NCI-H2081 (cell line): ENCODE data around the gene SOWAHC.
A peak's percentile ranks its signal among the peaks of the same experiment; 100 is the strongest.

ENCODE experiments used
- DNase-seq, 2 experiments: peaks; one replicate each; lab custom pipeline; 2025; lab: John Stamatoyannopoulos, UW

SOWAHC gene

DNA sequence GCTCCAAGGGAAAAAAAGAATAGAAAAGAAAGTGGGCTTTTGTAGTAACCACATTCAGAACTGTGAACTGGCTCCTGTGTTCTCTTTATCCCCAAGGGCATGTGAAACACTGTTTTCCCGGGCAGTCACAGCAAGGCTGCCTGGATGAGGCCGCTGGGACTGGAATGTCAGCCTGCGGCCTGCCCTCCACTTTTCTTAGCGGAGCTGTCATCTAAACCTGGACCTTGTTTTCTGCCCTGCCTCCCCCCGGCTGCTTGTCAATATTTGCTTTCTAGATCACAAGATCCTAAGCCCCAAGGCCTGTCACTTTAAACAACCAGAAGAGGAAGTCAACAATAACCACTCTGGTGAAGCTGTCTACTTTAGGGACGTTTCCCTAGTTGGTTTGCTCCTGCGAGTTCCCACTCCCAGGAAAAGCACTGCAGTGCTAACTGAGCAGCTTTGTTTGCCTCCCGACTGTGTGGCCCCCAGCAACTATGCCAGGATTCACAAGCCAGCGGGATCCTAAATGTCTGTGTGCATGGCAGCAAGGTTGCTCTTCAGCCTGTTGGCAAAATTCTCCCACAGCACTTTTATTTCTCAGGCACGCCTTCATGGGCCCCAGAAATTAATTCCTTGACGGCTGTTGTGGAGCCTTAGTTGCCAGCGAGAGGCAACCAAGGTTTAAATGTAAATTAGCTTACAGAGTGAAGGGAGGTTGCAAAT is 30.6 kb downstream of the SOWAHC start:
- DNase-seq, result peak; percentile 30 to 66

DNA sequence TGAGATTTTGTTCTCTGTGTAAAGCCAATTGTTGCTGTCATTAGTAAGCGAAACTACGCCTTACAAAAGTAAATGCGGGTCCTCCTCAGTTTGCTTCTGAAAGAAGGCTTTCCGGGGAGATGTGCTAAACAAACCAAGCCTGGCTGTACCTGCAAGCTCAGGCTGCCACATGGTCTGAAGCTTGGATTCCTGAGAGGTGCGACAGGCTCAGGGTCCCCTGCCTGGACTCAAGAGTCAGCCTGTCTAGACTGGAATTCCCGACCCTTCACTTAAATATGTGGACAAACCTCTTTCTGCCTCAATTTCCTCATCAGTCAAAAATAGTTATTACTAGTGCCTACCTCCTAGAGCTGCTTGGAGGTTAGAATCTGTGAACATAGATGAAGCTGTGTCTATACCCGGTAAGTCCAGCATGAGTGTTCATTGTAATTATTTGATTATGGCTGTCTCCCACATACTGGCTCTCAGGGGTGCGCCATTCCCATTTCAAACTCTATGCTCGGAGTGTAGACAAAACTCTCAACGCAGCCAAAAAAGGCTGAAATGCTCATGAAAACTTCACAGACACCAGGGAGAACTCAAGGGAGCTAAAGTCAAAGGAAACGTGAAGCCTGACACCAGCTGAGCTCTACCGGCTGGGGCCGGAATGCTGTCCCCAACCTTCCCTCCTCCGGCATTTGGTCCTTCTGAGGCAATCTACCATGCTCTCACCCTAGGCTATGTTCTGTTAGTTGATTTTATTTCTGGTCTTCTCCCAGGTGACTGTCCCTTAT is 31.4 kb downstream of the SOWAHC start:
- DNase-seq, result no peak

DNA sequence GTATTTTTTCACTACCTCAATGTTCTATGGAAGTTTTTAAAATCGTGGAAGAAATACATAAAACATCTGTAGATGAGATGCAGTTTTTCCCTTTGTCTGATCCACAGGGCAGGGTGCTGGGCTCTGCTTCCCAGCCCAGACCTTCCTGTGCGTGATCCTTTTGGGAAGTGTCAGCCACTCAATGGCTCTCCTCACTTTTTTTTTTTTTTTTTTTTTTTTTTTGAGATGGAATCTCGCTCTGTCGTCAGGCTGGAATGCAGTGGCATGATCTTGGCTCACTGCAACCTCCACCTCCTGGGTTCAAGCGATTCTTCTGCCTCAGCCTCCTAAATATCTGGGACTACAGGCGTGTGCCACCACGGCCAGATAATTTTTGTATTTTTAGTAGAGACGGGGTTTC is 32.8 kb downstream of the SOWAHC start:
- DNase-seq, result no peak

DNA sequence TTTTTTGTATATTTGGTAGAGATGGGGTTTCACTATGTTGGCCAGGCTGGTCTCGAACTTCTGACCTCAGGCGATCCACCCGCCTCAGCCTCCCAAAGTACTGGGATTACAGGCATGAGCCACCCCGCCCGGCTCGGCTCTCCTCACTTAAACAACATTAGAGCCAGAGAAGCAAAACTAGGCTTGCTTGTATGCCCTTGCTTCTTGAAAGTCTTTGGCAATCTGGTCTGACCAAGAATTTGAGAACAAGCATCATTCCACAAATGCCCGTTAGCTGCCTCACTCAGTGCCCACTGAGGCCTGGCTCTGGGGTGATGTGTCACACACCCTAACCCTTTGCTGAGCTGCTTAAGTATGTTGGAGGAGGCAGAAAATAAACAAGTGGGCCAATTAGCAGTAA is 33.5 kb downstream of the SOWAHC start:
- DNase-seq, result no peak

DNA sequence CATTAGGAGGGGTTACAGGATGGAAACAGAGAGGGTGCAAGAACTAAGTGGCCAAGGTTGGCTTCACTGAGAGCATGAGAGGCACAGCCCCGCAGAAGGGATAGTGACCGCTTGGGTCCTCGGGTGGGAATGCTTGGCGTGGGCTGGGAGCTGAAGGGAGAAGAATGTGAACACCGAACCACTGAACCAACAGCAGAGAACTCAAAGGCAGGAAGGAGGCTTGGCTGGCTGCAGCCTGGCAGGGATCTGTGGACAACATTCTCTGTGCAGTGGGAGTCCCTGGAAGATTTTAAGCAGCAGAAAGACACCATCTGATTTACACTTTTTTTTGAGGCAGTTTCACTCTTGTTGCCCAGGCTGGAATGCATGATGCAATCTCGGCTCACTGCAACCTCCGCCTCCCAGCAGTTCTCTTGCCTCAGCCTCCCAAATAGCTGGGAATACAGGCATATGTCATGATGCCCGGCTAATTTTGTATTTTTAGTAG is 33.9 kb downstream of the SOWAHC start:
- no peak for DNase-seq

DNA sequence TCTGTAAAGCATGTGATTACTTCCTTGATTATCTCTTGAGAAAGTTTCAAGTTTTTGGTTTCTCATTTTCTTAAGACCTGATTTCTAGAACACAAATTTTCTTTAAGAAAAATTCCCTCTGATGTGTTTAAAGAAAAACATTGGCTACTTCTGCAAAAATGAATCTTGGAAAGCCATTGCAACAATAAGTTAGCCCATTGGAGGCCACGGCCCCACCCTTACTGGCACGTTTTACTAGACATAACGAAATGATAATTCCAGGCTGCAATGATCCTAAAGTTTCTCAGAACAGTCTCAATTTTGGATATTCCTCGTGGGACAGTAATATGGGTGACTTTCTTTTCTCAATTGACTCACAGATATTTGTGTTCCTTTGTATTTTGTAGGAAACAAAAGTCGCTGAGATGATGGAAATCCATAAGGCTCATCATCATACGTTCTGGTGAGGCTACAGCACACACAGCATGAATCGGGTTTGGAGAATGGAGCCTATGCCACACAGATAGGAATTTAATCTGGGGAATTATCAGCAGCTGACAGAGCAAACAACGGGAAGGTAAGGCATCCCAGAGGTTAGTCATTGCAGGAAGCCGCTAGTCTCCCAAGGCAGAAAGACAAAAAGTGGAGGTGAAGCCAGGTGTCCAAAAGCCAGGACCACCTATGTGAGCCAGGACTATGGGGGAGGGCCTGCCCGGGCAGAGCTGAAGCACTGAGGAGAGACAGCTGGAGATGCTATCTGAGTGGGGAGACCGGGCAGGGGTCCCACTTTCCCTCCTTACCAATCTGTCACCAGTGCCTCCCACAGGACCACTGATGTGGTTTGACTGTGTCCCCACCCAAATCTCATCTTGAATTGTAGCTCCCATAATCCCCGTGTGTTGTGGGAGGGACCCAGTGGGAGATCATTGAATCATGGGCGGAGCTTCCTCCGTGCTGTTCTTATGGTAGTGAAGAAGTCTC is 35.9 kb downstream of the SOWAHC start:
- DNase-seq, result no peak

DNA sequence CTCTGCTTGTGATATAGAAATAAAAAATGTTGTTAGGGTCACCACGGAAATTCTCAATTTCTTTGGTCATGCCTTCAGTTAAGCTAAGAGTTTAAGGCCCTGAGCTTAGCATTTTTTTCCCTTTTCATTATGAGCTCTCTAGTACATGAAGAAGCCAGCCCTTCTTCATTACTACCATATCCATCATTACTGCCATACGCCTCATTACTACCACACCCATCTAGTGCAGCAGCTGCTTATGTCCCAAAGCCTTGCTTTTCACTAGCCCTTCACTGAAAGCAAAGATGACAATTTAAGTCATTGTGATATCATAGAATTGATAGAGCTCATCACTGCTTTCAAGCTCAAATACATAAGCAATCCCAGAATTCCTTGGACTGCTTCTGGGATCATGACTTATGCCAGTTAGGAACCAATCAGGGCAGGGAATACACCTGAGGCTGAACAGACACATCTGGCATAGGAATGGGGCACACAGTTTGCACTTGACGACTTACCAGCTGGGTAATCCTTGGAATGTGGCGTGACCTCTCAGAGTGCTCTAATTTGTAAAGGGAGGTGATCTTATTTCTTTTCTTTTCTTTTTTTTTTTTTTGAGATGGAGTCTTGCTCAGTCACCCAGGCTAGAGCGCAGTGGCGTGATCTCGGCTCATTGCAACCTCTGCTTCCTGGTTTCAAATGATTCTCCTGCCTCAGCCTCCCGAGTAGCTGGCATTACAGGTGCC is 40.3 kb downstream of the SOWAHC start:
- no peak for DNase-seq

DNA sequence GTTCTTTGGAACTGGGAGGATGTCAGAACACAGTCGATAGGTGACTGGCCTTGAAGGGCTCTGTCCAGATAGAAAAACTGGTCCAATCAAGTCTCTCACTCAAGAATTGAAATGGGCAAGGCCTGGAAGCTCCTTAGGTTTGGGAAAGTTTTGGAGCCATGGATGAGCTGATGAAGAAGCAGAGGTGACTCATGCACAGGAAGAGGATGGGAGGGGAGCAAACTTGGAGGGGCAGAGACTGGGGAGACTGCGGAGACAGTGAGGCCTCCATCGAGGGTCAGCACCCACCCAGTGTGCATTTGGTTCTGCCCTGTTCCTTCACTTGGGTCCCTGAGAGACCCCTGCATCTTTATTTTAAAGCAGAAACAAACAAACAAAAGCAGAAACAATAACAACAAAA is 41.1 kb downstream of the SOWAHC start:
- no peak for DNase-seq

DNA sequence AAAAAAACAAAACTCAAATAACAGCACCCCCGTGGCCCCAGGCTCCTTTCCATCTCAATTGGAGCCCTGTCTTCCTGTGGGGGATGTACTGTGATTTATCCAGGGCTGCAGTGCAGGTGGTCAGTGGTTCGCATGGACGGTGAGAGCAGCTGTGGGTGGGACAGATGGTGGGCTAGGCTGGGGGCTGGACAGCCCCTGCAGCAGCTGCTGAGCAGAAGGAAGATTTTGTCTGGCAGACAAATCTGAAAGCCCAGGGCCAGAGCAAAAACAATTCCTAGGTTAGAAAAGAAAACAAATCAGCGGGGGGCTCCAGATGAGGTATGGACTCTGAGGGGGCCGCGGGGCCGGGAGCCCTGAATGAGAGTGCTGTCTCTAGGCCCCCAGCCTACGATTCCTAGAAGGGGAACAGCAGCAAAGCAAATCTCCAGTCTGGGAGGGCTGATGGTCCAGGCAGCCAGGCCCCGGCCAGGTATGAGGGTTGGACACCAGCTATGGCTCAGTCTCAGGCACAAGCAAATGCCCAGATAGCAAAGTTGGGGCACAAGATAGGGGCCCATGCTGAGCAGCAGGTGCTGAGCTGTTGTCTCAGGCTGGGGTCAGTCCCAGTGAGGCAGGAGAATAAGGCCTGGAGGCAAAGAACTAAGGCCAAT is 45.4 kb downstream of the SOWAHC start:
- DNase-seq, result no peak

DNA sequence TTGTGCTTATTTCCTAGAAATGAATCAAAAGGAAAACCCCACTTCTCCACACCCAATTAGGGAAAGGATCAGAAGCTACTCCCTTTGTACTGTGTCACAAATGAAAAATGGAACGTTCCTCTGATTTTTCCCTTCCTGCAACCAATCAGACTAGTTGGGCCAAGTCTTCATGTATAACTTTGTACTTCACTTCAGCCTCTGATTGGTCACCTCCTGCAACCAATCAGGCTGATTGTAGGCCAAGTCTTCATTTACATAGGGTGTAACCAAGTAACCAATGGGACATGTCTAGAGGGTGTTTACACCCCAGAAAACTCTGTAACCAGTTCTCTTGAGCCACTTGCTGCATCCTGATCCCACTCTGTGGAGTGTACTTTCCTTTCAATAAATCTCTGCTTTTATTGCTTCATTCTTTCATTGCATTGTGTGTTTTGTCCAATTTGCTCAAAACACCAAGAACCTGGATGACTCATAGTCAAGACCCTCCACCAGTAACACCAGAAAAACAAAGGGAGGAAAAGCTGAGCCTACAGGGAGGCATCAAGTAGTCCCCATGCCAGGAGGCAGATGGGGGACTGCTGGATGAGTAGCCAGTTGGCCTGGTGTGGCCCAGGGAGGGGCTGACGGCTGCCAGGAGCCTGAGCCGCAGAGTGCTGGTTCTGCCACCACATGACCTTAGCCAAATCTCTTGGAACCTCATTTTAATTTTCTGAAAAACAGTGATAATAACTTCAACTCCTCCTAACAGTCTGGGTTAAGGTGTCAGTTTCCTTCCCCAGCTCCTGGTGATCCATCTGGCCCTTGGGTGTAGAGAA is 46.1 kb downstream of the SOWAHC start:
- DNase-seq, result no peak

DNA sequence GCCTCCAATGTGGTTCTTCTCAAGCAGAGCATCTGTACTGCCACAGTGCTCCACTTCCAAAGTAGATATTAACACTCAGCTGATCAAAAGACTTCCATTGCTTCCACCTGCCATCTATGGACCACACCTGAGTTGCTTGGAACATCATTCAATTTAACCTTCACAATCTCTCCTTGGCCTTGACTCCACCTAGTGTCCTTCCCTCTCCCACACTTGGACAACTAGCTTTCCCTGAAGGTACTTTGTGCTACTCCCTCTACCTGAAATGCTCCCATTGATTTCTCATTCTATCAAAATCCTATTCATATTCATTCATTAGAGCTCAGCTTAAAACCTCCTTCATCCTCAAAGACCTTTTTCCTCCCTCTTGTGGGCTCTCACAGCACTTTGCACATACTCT is 48.7 kb downstream of the SOWAHC start:
- DNase-seq, result no peak

DNA sequence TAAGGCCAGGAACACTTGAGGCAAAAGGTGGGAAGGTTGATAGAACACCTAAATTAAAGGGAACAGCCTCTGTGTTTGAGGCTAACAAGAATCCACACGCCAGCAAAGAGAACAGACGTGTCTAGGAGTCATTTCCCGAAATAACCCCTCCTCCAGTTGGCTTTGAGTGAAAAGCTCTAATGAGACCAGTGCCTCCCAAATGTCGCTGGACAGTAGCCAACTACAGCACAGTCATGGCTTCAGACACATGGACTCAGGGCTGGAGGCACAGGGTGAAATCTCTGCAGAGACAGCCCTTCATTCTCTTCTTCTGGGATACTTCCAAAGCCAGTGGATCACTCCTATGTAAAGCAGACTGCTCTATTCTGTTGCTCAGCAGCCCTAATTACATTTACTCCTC is 49.6 kb downstream of the SOWAHC start:
- peak; percentile 3 to 49 for DNase-seq

DNA sequence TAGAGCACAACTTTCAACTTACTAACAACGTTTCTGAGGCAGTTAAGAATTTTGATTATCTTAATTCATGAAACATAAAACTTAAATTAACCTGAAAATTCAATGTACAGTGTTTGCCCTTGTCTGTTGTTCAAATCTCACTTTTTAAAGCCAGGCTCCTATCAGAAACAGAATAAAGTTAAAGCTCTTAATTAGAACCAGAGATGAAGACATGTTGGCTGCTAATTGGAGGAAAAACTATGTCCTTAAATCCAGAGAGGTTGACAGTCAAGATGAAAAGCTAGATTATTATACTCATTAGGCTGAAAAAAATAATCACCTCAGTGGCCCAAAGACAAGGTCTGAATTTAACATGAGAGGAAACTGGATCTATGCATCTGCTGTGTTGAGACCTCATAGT is 52.3 kb downstream of the SOWAHC start:
- no peak for DNase-seq
